ENCODE measurements around the gene CRKL.

CRKL gene

GRCh38 chr22:20949698-20950183 is 32.5 kb downstream of the CRKL start:
- Histone ChIP-seq H3K36me3 (ENCODE audit: control insufficient read depth, insufficient read depth, low read length) (peaks cover 30% of the 10 kb centered on the region), H3K4me3 (ENCODE audit: low read depth, low read length) (no peak overlapping the region), H3K9me3 (ENCODE audit: control insufficient read depth, insufficient read depth, low read length) (no peaks in the 10 kb centered on the region), H3K27me3 (ENCODE audit: control insufficient read depth, insufficient read depth, low read length) (no peaks in the 10 kb centered on the region), H3K9ac (ENCODE audit: low read depth, low read length) (no peak overlapping the region), H3K4me1 (ENCODE audit: control insufficient read depth, insufficient read depth, low read length) (no peaks in the 10 kb centered on the region)

DNA sequence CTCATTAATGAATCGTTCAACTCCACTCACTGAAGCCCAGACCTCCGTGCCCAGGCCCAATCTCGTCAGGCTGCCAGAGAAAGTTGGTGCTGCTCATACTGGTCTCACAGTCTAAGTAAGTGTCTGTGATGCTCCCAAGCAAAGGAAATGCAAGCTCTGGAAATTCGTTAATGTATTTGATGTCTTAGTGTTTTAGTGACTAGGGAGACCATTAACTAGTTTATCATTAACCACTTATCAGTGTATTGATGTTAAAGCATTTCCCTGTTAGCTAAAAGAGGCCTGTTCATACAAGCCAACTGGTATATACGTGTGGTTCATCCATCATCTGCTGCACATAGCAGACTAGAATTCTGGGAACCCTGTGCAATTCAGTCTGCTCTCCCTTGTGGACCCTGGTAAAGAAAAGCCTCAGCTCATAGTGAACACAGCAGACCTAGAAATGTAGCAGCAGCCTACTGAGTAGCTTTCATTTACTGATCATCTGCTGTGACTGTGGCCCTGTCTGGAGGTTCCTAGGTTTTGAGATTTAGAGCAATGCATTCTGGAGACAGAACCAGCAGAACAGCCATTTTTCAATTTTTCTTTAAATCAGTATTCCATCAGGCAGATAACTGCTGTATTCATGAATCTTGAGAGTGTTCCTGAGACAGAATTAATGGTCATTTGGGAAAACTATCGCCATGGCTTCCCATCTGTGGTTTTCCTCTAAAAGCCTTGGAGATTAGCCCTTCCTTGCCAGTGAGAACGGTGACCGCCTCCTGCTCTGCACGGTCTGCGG is 34.1 kb downstream of the CRKL start:
- Histone ChIP-seq H3K4me3 (ENCODE audit: low read depth, low read length) (no peak overlapping the region), H3K4me1 (ENCODE audit: control insufficient read depth, insufficient read depth, low read length) (peaks cover 2% of the 10 kb centered on the region), H3K36me3 (ENCODE audit: control insufficient read depth, insufficient read depth, low read length) (peaks cover 30% of the 10 kb centered on the region), H3K9me3 (ENCODE audit: control insufficient read depth, insufficient read depth, low read length) (no peaks in the 10 kb centered on the region), H3K27me3 (ENCODE audit: control insufficient read depth, insufficient read depth, low read length) (no peaks in the 10 kb centered on the region), H3K9ac (ENCODE audit: low read depth, low read length) (no peak overlapping the region)

- Histone ChIP-seq H3K36me3 (ENCODE audit: control insufficient read depth, insufficient read depth, low read length) (peaks cover 30% of the 10 kb centered on the region), H3K9ac (ENCODE audit: low read depth, low read length) (no peak overlapping the region)
Observed at GRCh38 chr22:20951932-20952380, 34.7 kb downstream of the CRKL start.

DNA sequence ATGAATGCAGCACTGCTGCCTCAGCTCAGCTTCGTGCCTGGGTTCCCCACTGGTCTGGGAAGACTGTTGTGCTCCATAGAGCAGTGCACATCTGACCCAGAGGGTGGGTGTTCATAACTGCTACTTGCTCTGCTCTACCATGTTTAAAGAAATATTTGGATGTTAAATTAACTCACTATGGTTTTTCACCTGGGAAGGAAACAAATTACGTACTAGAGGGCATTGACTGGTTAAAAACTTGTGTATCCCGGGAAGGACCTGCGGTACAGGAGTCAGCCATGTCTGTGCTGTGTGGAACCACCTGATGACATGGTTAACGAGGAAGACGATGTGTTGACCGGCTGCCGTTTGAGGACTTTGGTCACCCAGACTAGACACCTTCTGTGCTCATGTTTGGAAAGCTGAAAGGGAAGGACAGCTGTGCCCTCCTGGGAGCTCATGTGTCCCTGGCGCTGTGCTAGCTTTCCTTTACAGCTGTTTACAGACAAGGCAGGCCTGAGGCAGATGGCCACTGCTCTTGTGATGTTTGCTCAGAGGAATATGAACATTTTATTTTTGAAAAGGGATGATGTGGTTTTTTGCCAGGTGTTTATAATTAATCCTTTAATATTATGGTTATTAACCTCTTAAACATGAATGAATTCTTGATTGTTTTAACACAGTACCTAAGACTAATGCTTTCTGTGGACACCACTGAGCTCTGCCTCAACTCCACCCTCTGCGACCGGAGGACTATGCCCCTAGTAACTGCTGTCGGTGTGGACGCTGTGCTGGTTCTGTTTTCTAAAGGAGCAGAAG is 35.5 kb downstream of the CRKL start:
- Histone ChIP-seq H3K36me3 (ENCODE audit: control insufficient read depth, insufficient read depth, low read length) (peaks cover 30% of the 10 kb centered on the region), H3K4me1 (ENCODE audit: control insufficient read depth, insufficient read depth, low read length) (peaks cover 4% of the 10 kb centered on the region), H3K9me3 (ENCODE audit: control insufficient read depth, insufficient read depth, low read length) (no peaks in the 10 kb centered on the region), H3K4me3 (ENCODE audit: low read depth, low read length) (no peak overlapping the region), H3K27me3 (ENCODE audit: control insufficient read depth, insufficient read depth, low read length) (peaks cover 3% of the 10 kb centered on the region), H3K9ac (ENCODE audit: low read depth, low read length) (no peak overlapping the region)

More at GRCh38 chr22:20951932-20952380, 34.7 kb downstream of the CRKL start:
- no peak overlapping the region for H3K4me3 ChIP-seq (ENCODE audit: low read depth, low read length)
- peaks cover 4% of the 10 kb centered on the region for H3K4me1 ChIP-seq (ENCODE audit: control insufficient read depth, insufficient read depth, low read length)
- no peaks in the 10 kb centered on the region for H3K9me3 ChIP-seq (ENCODE audit: control insufficient read depth, insufficient read depth, low read length)
- H3K27me3 ChIP-seq (ENCODE audit: control insufficient read depth, insufficient read depth, low read length): peaks cover 3% of the 10 kb centered on the region

GRCh38 chr22:20953342-20953608 is 36.1 kb downstream of the CRKL start:
- Histone ChIP-seq H3K27me3 (ENCODE audit: control insufficient read depth, insufficient read depth, low read length) (peaks cover 5% of the 10 kb centered on the region), H3K36me3 (ENCODE audit: control insufficient read depth, insufficient read depth, low read length) (peaks cover 30% of the 10 kb centered on the region), H3K4me1 (ENCODE audit: control insufficient read depth, insufficient read depth, low read length) (peaks cover 4% of the 10 kb centered on the region), H3K9me3 (ENCODE audit: control insufficient read depth, insufficient read depth, low read length) (no peaks in the 10 kb centered on the region), H3K4me3 (ENCODE audit: low read depth, low read length) (no peak overlapping the region), H3K9ac (ENCODE audit: low read depth, low read length) (no peak overlapping the region)

DNA sequence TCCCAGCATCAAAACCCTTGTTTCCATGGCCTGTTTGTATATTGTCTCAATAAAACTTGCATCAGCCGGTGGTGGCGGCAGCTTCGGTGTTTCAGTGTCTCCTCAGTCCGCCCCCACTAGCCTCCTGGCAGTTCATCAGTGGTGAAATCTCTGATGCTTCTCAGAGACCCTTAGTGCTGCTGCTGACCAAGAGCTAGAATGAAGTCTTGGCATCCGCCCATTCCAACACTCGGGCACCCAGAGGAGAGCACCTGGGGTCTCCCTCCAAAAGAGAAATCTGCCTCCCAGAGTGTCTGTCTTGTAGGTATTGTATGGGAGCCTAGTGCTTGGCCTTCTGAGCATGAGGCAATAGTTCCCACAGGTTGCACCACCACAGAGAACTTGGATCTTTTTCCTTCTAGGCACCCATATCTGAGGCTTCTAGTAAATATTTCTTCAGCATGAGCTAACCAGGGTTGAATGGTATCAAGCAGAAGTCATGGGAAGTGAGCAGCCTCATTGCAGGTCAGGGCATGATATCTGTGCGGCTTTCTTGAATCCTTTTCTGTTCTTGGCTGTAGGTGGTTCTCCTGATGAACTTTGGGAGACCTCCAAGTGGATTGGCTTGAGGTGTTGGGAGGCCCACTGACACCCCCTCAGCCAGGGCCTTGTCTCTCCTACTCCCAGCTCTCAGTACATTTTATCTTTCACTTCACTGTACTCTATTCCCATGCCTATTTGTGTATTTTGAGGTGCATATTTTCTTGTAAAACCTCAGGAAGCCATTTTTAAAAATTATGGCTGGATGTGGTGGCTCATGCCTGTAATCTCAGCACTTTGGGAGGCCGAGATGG is 36.7 kb downstream of the CRKL start:
- Histone ChIP-seq H3K9ac (ENCODE audit: low read depth, low read length) (no peak overlapping the region), H3K9me3 (ENCODE audit: control insufficient read depth, insufficient read depth, low read length) (no peaks in the 10 kb centered on the region), H3K36me3 (ENCODE audit: control insufficient read depth, insufficient read depth, low read length) (peaks cover 30% of the 10 kb centered on the region), H3K4me1 (ENCODE audit: control insufficient read depth, insufficient read depth, low read length) (peaks cover 4% of the 10 kb centered on the region), H3K4me3 (ENCODE audit: low read depth, low read length) (no peak overlapping the region), H3K27me3 (ENCODE audit: control insufficient read depth, insufficient read depth, low read length) (peaks cover 11% of the 10 kb centered on the region)

DNA sequence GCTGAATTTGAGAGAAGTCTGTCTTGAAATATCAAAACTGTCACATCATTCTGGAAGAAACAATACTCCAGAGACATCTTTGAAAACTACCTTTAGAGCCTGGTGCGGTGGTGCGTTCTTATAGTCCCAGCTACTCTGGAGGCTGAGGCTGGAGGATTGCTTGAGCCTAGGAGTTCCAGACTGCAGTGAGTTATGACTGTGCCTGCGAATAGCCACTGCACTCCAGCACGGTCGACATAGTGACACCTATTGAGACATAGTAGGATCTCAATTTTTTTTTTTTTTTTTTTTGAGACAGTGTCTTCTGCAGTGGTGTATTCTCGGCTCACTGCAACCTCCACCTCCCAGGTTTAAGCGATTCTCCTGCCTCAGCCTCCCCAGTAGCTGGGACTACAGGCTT is 38.3 kb downstream of the CRKL start:
- no peaks in the 10 kb centered on the region for H3K9me3 ChIP-seq (ENCODE audit: control insufficient read depth, insufficient read depth, low read length)
- peaks cover 4% of the 10 kb centered on the region for H3K4me1 ChIP-seq (ENCODE audit: control insufficient read depth, insufficient read depth, low read length)
- H3K9ac ChIP-seq (ENCODE audit: low read depth, low read length): no peak overlapping the region
- H3K27me3 ChIP-seq (ENCODE audit: control insufficient read depth, insufficient read depth, low read length): peaks cover 11% of the 10 kb centered on the region
- no peak overlapping the region for H3K4me3 ChIP-seq (ENCODE audit: low read depth, low read length)
- H3K36me3 ChIP-seq (ENCODE audit: control insufficient read depth, insufficient read depth, low read length): peaks cover 24% of the 10 kb centered on the region

- H3K4me3 ChIP-seq (ENCODE audit: low read depth, low read length): peak overlapping the region; percentile 82
- peaks cover 15% of the 10 kb centered on the region for H3K36me3 ChIP-seq (ENCODE audit: control insufficient read depth, insufficient read depth, low read length)
- no peaks in the 10 kb centered on the region for H3K9me3 ChIP-seq (ENCODE audit: control insufficient read depth, insufficient read depth, low read length)
- H3K4me1 ChIP-seq (ENCODE audit: control insufficient read depth, insufficient read depth, low read length): peaks cover 4% of the 10 kb centered on the region
- H3K27me3 ChIP-seq (ENCODE audit: control insufficient read depth, insufficient read depth, low read length): peaks cover 11% of the 10 kb centered on the region
- peak overlapping the region; percentile 70 for H3K9ac ChIP-seq (ENCODE audit: low read depth, low read length)
Observed at GRCh38 chr22:20956258-20957101, 39.3 kb downstream of the CRKL start.

DNA sequence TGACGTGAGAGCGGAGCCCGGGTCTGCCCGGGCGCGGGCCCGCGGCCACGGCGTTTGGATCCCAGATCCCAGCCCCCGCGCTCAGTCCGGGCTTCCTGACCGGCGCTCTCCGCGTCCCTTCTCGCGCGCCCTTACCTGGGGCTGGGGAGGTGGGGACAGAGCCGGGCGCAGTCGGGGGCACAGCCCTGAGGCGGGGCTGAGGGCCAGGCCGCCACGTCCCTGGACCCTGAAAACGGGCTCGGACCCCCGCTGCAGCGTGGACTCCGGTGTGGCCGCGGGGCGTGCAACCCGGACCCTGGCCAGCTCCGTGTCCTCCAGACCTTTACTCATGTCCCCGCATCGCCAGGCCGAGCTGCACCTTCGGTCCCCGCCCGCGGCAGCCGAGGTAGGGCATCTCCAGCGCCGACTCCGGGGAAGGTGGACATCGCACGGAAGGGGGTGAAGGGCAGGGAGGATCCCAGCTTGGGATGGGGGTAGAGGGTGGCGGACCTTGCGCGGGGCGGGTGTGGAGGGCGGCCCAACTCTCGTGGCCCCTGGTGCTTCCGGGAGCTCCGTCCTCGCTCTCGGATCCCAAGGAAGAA is 40.0 kb downstream of the CRKL start:
- H3K9ac ChIP-seq (ENCODE audit: low read depth, low read length): no peak overlapping the region
- peak overlapping the region; percentile 82 for H3K4me3 ChIP-seq (ENCODE audit: low read depth, low read length)
- H3K36me3 ChIP-seq (ENCODE audit: control insufficient read depth, insufficient read depth, low read length): peaks cover 12% of the 10 kb centered on the region

GRCh38 chr22:20957683-20958431 is 40.6 kb downstream of the CRKL start:
- Histone ChIP-seq H3K9me3 (ENCODE audit: control insufficient read depth, insufficient read depth, low read length) (no peaks in the 10 kb centered on the region), H3K9ac (ENCODE audit: low read depth, low read length) (no peak overlapping the region), H3K4me1 (ENCODE audit: control insufficient read depth, insufficient read depth, low read length) (peaks cover 4% of the 10 kb centered on the region), H3K36me3 (ENCODE audit: control insufficient read depth, insufficient read depth, low read length) (peaks cover 6% of the 10 kb centered on the region), H3K27me3 (ENCODE audit: control insufficient read depth, insufficient read depth, low read length) (peaks cover 20% of the 10 kb centered on the region), H3K4me3 (ENCODE audit: low read depth, low read length) (peak overlapping the region; percentile 82)

More for the DNA sequence above, 40.0 kb downstream of the CRKL start:
- Histone ChIP-seq H3K27me3 (ENCODE audit: control insufficient read depth, insufficient read depth, low read length) (peaks cover 14% of the 10 kb centered on the region), H3K9me3 (ENCODE audit: control insufficient read depth, insufficient read depth, low read length) (no peaks in the 10 kb centered on the region), H3K4me1 (ENCODE audit: control insufficient read depth, insufficient read depth, low read length) (peaks cover 4% of the 10 kb centered on the region)

Data from iPS-15b (cell line).